Measurements from ENCODE around the gene GCNT2.
"Not testable (repeated sequence)": the region's sequence is repeated elsewhere in the genome, so short reads cannot be mapped to it uniquely, and the experiment has no call there.

GCNT2 gene

GRCh38 chr6:10521104-10521808, at the start of gene GCNT2:
Gene GCNT2 (plus strand): TSS chr6:10521351. CDS start chr6:10528912, 7,561 bp downstream.
- in situ Hi-C loops (cut with MboI; ENCODE audit: low sequenced_read_pairs): no loop called here

- in situ Hi-C loops (cut with MboI; ENCODE audit: low sequenced_read_pairs): loop anchor here (10.0 kb wide), 1 partner anchor 582 kb away; no protein-coding TSS in a partner anchor
These were observed 48.5 kb upstream of the GCNT2 start for GRCh38 chr6:10472634-10473033.

GRCh38 chr6:10478187-10479040, 42.7 kb upstream of the GCNT2 start:
- in situ Hi-C loops (cut with MboI; ENCODE audit: low sequenced_read_pairs): loop anchor here (10.0 kb wide), 1 partner anchor 576 kb away; no protein-coding TSS in a partner anchor

GRCh38 chr6:10479939-10480700, 41.0 kb upstream of the GCNT2 start:
- in situ Hi-C loops (cut with MboI; ENCODE audit: low sequenced_read_pairs): loop anchor here (10.0 kb wide), 1 partner anchor 575 kb away; no protein-coding TSS in a partner anchor

- in situ Hi-C loops (cut with MboI; ENCODE audit: low sequenced_read_pairs): no loop called here
These were observed 40.0 kb upstream of the GCNT2 start for GRCh38 chr6:10481101-10481500.

- in situ Hi-C loops (cut with MboI; ENCODE audit: low sequenced_read_pairs): no loop called here
These were observed 38.4 kb upstream of the GCNT2 start for GRCh38 chr6:10482636-10483257.

- in situ Hi-C loops (cut with MboI; ENCODE audit: low sequenced_read_pairs): no loop called here
These were observed 36.2 kb upstream of the GCNT2 start for GRCh38 chr6:10484912-10485311.

- in situ Hi-C loops (cut with MboI; ENCODE audit: low sequenced_read_pairs): no loop called here
These were observed 35.7 kb upstream of the GCNT2 start for GRCh38 chr6:10485406-10485805.

GRCh38 chr6:10486215-10486614, 34.9 kb upstream of the GCNT2 start:
- in situ Hi-C loops (cut with MboI; ENCODE audit: low sequenced_read_pairs): no loop called here

GRCh38 chr6:10486944-10487588, 34.1 kb upstream of the GCNT2 start:
- in situ Hi-C loops (cut with MboI; ENCODE audit: low sequenced_read_pairs): not testable (repeated sequence)

GRCh38 chr6:10487668-10488327, 33.4 kb upstream of the GCNT2 start:
- in situ Hi-C loops (cut with MboI; ENCODE audit: low sequenced_read_pairs): no loop called here

GRCh38 chr6:10491463-10491862, 29.7 kb upstream of the GCNT2 start:
- in situ Hi-C loops (cut with MboI; ENCODE audit: low sequenced_read_pairs): no loop called here

GRCh38 chr6:10491905-10492304, 29.2 kb upstream of the GCNT2 start:
- in situ Hi-C loops (cut with MboI; ENCODE audit: low sequenced_read_pairs): not testable (repeated sequence)

- in situ Hi-C loops (cut with MboI; ENCODE audit: low sequenced_read_pairs): no loop called here
These were observed 26.1 kb upstream of the GCNT2 start for GRCh38 chr6:10495029-10495428.

GRCh38 chr6:10505529-10505928, 15.6 kb upstream of the GCNT2 start:
- in situ Hi-C loops (cut with MboI; ENCODE audit: low sequenced_read_pairs): no loop called here

- in situ Hi-C loops (cut with MboI; ENCODE audit: low sequenced_read_pairs): no loop called here
These were observed 13.9 kb upstream of the GCNT2 start for GRCh38 chr6:10507298-10507697.

GRCh38 chr6:10507715-10508114, 13.4 kb upstream of the GCNT2 start:
- in situ Hi-C loops (cut with MboI; ENCODE audit: low sequenced_read_pairs): no loop called here

GRCh38 chr6:10510592-10511367, 10.4 kb upstream of the GCNT2 start:
- in situ Hi-C loops (cut with MboI; ENCODE audit: low sequenced_read_pairs): loop anchor here (10.0 kb wide), 1 partner anchor 294 kb away; no protein-coding TSS in a partner anchor

- in situ Hi-C loops (cut with MboI; ENCODE audit: low sequenced_read_pairs): loop anchor here (10.0 kb wide), 1 partner anchor 293 kb away; no protein-coding TSS in a partner anchor
These were observed 9.7 kb upstream of the GCNT2 start for GRCh38 chr6:10511477-10511876.

Data from HL-60/S4 treated with retinoic acid at 250 ng/mL for 4 days and 3 days (cell line).